ENCODE results near the gene KCNAB1. TPM values are rescaled to one million over a fixed set of nuclear protein-coding genes. Genes with fewer than 3 reads are reported as not detected.

Gene KCNAB1
- total and polyA plus RNA-seq, 10 of the 15 experiments (the other 5 are each of a cell fraction or from before 2014, with no cell fraction given): 0.11 to 0.69 (median 0.43) TPM; not detected in 6

- TF ChIP-seq BHLHE40 (IDR thresholded peaks at IDR 0.05; ENCODE audit: borderline replicate concordance in 1 of 2, low read depth in 2 of 2, low read length in 1 of 2) (no peak), CTCF (IDR thresholded peaks at IDR 0.05 in 2 of 3, conservative IDR thresholded peaks at IDR 0.05 in 1 of 3; ENCODE audit: control insufficient read depth in 2 of 3, extremely low read depth in 1 of 3, insufficient read depth in 1 of 3, low read depth in 3 of 3, low read length in 3 of 3) (no peak), CBX5 (IDR thresholded peaks at IDR 0.05; ENCODE audit: low read depth) (no peak), ZBTB40 (IDR thresholded peaks at IDR 0.05; ENCODE audit: borderline replicate concordance) (no peak), ZBTB4 (CRISPR knock-in tag; IDR thresholded peaks at IDR 0.05) (no peak)
- in situ Hi-C loops (cut with MboI) (no loop called here), intact Hi-C loops (cut with micrococcal nuclease; ENCODE audit: unreplicated experiment) (no loop called here)
- Histone ChIP-seq H3K4me2 (ENCODE audit: control insufficient read depth, insufficient read depth) (no peak overlapping the region), H3K36me3 (ENCODE audit: control insufficient read depth in 2 of 2, insufficient read depth in 2 of 2, low read length in 1 of 2) (no peaks in the 10 kb centered on the region), H2AFZ (ENCODE audit: control insufficient read depth, low read depth, low read length) (no peak overlapping the region), H3K27me3 (replicated peaks in 1 of 2; ENCODE audit: control insufficient read depth in 2 of 2, insufficient read depth in 2 of 2, low read length in 1 of 2) (no peaks in the 10 kb centered on the region; a peak in 1 of 4 replicates), H3K79me2 (ENCODE audit: control insufficient read depth, insufficient read depth, low read length) (no peaks in the 10 kb centered on the region), H3K27ac (ENCODE audit: control insufficient read depth, insufficient read depth) (no peak overlapping the region), H3K9ac (ENCODE audit: control insufficient read depth, insufficient read depth, low read length) (no peak overlapping the region), H3K4me1 (ENCODE audit: control insufficient read depth, insufficient read depth, low read length) (no peaks in the 10 kb centered on the region), H4K20me1 (ENCODE audit: control insufficient read depth, insufficient read depth) (no peaks in the 10 kb centered on the region), H3K9me3 (replicated peaks; ENCODE audit: control insufficient read depth, insufficient read depth, low read length) (no peaks in the 10 kb centered on the region), H3K4me3 (no peak overlapping the region)
- ChIA-PET RAD21 (ENCODE audit: unreplicated experiment) (no interaction called here), POLR2A (interaction anchor here (0.5 kb wide), 1 partner anchor 756 kb away, joined by 3 read pairs; no protein-coding TSS in a partner anchor), CTCF (interaction anchor here (1.0 kb wide), 1 partner anchor 60 kb away, joined by 3 read pairs; no protein-coding TSS in a partner anchor), SMC1A (ENCODE audit: uncharacterized antibody, unreplicated experiment) (interaction anchor here (0.6 to 1.6 kb wide), 3 partner anchors 28 to 359 kb away, joined by 3 to 4 read pairs (median 3); no protein-coding TSS in a partner anchor)
- ATAC-seq: no peak
- no TSS peak for BruUV-seq (replicated peaks)
- no peak for FAIRE-seq
- WGBS (ENCODE audit: insufficient coverage, insufficient replicate concordance, low lambda C conversion rate, missing lambda C conversion rate): 16% methylated on average over 4 of the region's 4 CpGs
- no peak for DNase-seq (ENCODE audit: low read depth, low spot score)
Measured at GRCh38 chr3:156102267-156102931, 18.0 kb upstream of the KCNAB1 start.
